Neural crest cell (in vitro differentiated cells): ENCODE data around the gene EIF5A. TPM values are rescaled to one million over a fixed set of nuclear protein-coding genes. Genes with fewer than 3 reads are reported as not detected.

Experiments
- DNase-seq: peaks from one replicate; pipeline ENCODE4 v3.0.0; 2021; ENCODE audit warnings: low read depth, mixed read lengths, low spot score
- H3K27ac Mint-ChIP-seq: one replicate; pipeline ENCODE4 v1.8.0; 2021; ENCODE audit warnings: mild to moderate bottlenecking, mixed read lengths; ENCODE audit not compliant: unreplicated experiment
- H3K27me3 Mint-ChIP-seq: 2 replicates; pipeline ENCODE4 v1.8.0; 2021; ENCODE audit warnings: low read depth, mild to moderate bottlenecking, mixed read lengths
- H3K36me3 Mint-ChIP-seq: 2 replicates; pipeline ENCODE4 v1.8.0; 2021; ENCODE audit warnings: low read depth, mild to moderate bottlenecking, mixed read lengths
- H3K4me1 Mint-ChIP-seq: 2 replicates; pipeline ENCODE4 v1.8.0; 2021; ENCODE audit warnings: mixed read lengths
- H3K4me3 Mint-ChIP-seq: one replicate; pipeline ENCODE4 v1.8.0; 2021; ENCODE audit warnings: mild to moderate bottlenecking, mixed read lengths
- H3K9me3 Mint-ChIP-seq: 2 replicates; pipeline ENCODE4 v1.8.0; 2021; ENCODE audit warnings: mixed read lengths
- CTCF ChIP-seq: fragments of 200-600 bp; sonication (generic); conservative IDR thresholded peaks from 2 replicates; pipeline ENCODE4 v1.5.0; 2021; ENCODE audit warnings: antibody characterized with exemption, mild to moderate bottlenecking
- total RNA-seq: library from RNA; stranded (reverse); gene quantifications from 2 replicates; pipeline ENCODE4 v1.2.1, GENCODE V29; 2021

EIF5A gene
- total RNA-seq, 1 donor from 2014 or later = 725 TPM

GRCh38 chr17:7261379-7262191 is 45.8 kb upstream of the EIF5A start:
- Mint-ChIP-seq H3K9me3 (no peaks in the 10 kb centered on the region), H3K4me1 (peaks cover 13% of the 10 kb centered on the region), H3K27ac (no peak overlapping the region), H3K27me3 (peaks cover 80% of the 10 kb centered on the region), H3K4me3 (peak overlapping the region; percentile 72), H3K36me3 (peaks cover 9% of the 10 kb centered on the region)
- DNase-seq = no peak
- no peak for TF ChIP-seq CTCF

GRCh38 chr17:7262192-7262934 is 45.1 kb upstream of the EIF5A start, which contains the start of gene CLDN7:
CLDN7 (minus strand) TSS chr17:7262478; CDS start chr17:7262043, 435 bp downstream.
- Mint-ChIP-seq H3K27ac (no peak within 1 kb of the TSS), H3K36me3 (peaks cover 6% of the 10 kb centered on the region), H3K4me3 (peak within 1 kb of the TSS; percentile 44), H3K27me3 (peaks cover 84% of the 10 kb centered on the region), H3K9me3 (no peaks in the 10 kb centered on the region), H3K4me1 (peaks cover 13% of the 10 kb centered on the region)
- no peak for DNase-seq
- no peak for TF ChIP-seq CTCF

GRCh38 chr17:7262935-7263800 is 44.3 kb upstream of the EIF5A start:
- no peak overlapping the region for H3K27ac Mint-ChIP-seq

DNA sequence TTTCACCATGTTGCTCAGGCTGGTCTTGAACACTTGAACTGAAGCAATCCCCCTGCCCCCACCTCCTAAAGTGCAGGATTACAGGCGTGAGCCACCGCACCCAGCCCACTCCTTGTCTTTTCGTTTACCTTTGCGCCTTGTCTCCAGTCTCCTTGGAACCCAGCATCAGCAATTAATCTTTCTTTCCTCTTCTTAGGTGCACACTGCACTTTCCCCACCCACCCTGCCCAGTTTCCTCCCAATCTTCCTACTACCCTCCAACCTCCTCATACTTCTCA is 43.7 kb upstream of the EIF5A start:
- H3K4me3 Mint-ChIP-seq = no peak overlapping the region

More at GRCh38 chr17:7262935-7263800, 44.3 kb upstream of the EIF5A start:
- no peak for TF ChIP-seq CTCF
- DNase-seq = no peak
- Mint-ChIP-seq H3K36me3 (peaks cover 6% of the 10 kb centered on the region), H3K4me1 (peaks cover 13% of the 10 kb centered on the region), H3K27me3 (peaks cover 87% of the 10 kb centered on the region), H3K9me3 (no peaks in the 10 kb centered on the region), H3K4me3 (no peak overlapping the region)

More for the DNA sequence above, 43.7 kb upstream of the EIF5A start:
- DNase-seq = no peak
- Mint-ChIP-seq H3K9me3 (no peaks in the 10 kb centered on the region), H3K27ac (no peak overlapping the region), H3K36me3 (peaks cover 3% of the 10 kb centered on the region), H3K4me1 (peaks cover 13% of the 10 kb centered on the region), H3K27me3 (peaks cover 86% of the 10 kb centered on the region)
- no peak for TF ChIP-seq CTCF
